GM19438 (cell line): ENCODE data around the gene EXD3.

ENCODE experiments used
- ATAC-seq: cut with Tn5 transposase; IDR thresholded peaks from one replicate; pipeline ENCODE4 v1.9.1; 2021; ENCODE audit warnings: low read depth; ENCODE audit not compliant: unreplicated experiment

Gene EXD3

GRCh38 chr9:137369911-137370764 is 52.8 kb downstream of the EXD3 start:
- ATAC-seq, result no peak

GRCh38 chr9:137369061-137369787 is 53.7 kb downstream of the EXD3 start:
- ATAC-seq, result no peak

GRCh38 chr9:137368431-137369035 is 54.4 kb downstream of the EXD3 start:
- no peak for ATAC-seq

- no peak for ATAC-seq
Measured at GRCh38 chr9:137367506-137368430, 55.2 kb downstream of the EXD3 start.

GRCh38 chr9:137366891-137367381 is 56.0 kb downstream of the EXD3 start:
- no peak for ATAC-seq

GRCh38 chr9:137366445-137366810 is 56.5 kb downstream of the EXD3 start:
- ATAC-seq, result no peak

GRCh38 chr9:137365552-137366444 is 57.2 kb downstream of the EXD3 start:
- ATAC-seq, result no peak

- no peak for ATAC-seq
Measured at GRCh38 chr9:137365056-137365455, 57.9 kb downstream of the EXD3 start.

GRCh38 chr9:137359850-137360249 is 63.1 kb downstream of the EXD3 start:
- ATAC-seq, result no peak

- ATAC-seq, result no peak
Measured at GRCh38 chr9:137358126-137358525, 64.8 kb downstream of the EXD3 start.

- ATAC-seq, result no peak
Measured at GRCh38 chr9:137357166-137357565, 65.8 kb downstream of the EXD3 start.

- no peak for ATAC-seq
Measured at GRCh38 chr9:137355761-137356365, 67.1 kb downstream of the EXD3 start.

GRCh38 chr9:137354845-137355760 is 67.9 kb downstream of the EXD3 start:
- ATAC-seq, result no peak

GRCh38 chr9:137354153-137354844 is 68.7 kb downstream of the EXD3 start:
- no peak for ATAC-seq

- no peak for ATAC-seq
Measured at GRCh38 chr9:137353223-137354152, 69.5 kb downstream of the EXD3 start.

GRCh38 chr9:137352511-137353222 is 70.3 kb downstream of the EXD3 start:
- no peak for ATAC-seq
